ENCODE measurements around the gene CYP11A1.
"Not testable (repeated sequence)": the region's sequence is repeated elsewhere in the genome, so short reads cannot be mapped to it uniquely, and the experiment has no call there.

CYP11A1 gene

GRCh38 chr15:74356050-74356449 is 11.4 kb downstream of the CYP11A1 start:
- DNase-seq (ENCODE audit: extremely low read depth, low read depth) = not testable (repeated sequence)

DNA sequence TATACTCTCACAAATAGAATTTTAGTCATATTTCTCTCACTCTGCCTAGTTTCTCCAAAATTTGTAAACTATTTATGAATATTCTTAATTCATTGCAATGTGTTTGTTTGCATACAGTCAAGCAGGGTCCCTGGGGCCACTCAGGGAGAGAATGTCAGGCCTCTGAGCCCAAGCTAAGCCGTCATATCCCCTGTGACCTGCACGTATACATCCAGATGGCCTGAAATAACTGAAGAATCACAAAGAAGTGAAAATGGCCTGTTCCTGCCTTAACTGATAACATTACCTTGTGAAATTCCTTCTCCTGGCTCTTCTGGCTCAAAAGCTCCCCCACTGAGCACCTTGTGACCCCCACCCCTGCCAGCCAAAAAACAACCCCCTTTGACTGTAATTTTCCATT is 13.5 kb downstream of the CYP11A1 start:
- not testable (repeated sequence) for DNase-seq (ENCODE audit: extremely low read depth, low read depth)

GRCh38 chr15:74352393-74352910 is 15.0 kb downstream of the CYP11A1 start:
- TF ChIP-seq, protein P1, sequence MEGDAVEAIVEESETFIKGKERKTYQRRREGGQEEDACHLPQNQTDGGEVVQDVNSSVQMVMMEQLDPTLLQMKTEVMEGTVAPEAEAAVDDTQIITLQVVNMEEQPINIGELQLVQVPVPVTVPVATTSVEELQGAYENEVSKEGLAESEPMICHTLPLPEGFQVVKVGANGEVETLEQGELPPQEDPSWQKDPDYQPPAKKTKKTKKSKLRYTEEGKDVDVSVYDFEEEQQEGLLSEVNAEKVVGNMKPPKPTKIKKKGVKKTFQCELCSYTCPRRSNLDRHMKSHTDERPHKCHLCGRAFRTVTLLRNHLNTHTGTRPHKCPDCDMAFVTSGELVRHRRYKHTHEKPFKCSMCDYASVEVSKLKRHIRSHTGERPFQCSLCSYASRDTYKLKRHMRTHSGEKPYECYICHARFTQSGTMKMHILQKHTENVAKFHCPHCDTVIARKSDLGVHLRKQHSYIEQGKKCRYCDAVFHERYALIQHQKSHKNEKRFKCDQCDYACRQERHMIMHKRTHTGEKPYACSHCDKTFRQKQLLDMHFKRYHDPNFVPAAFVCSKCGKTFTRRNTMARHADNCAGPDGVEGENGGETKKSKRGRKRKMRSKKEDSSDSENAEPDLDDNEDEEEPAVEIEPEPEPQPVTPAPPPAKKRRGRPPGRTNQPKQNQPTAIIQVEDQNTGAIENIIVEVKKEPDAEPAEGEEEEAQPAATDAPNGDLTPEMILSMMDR (IDR thresholded peaks at IDR 0.05; ENCODE audit: low read depth, low read length) = no peak
- DNase-seq (ENCODE audit: extremely low read depth, low read depth) = no peak

- TF ChIP-seq, protein P1 (IDR thresholded peaks at IDR 0.05; ENCODE audit: low read depth, low read length) = no peak
- DNase-seq (ENCODE audit: extremely low read depth, low read depth) = no peak
Observed at GRCh38 chr15:74351670-74352069, 15.8 kb downstream of the CYP11A1 start.

DNA sequence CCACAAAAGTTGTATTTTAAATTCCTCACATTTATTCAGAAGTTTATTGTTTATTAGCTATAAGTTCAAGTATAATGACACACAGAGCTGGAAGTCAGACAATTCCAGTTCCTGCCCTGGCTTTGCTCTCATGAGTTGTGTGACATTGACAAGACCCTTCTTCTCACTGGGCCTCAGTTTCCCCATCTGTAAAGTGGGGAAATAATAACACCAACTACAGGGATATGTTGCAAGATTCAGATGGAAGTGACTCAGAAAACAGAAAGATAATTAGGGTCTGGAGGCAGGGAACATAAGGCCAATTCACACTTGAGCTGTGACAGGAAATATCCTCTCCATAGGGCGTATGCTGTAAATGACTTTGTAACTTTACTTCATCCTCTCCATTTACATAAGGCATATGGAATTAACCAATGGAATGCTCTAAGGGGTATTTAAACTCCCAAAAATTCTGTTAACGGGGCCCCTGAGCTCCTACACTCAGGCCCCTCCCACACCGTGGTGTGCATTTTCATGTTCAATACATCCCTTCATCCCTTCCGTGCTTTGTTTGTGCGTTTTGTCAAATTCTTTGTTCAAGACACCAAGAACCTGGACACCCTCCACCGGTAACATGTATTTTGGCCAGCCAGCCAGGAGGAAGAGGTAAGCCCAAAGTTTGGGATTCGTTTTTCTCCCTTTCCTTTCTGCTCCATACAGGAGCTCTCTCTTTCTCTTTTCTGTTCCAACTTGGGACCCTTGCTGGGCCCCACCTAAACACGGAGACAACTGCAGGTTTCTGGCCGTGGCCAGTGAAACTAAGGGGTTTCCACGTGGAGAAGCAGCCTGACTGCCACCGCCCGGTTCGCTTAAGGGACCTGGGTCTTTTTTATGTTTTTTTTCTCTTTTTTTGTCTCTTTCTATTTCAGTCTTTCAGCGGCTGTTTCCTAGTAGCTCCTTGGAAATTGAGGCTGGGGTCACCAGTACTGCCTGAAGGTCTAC is 16.9 kb downstream of the CYP11A1 start:
- DNase-seq (ENCODE audit: extremely low read depth, low read depth) = no peak
- TF ChIP-seq, protein P1 (IDR thresholded peaks at IDR 0.05; ENCODE audit: low read depth, low read length) = no peak

DNA sequence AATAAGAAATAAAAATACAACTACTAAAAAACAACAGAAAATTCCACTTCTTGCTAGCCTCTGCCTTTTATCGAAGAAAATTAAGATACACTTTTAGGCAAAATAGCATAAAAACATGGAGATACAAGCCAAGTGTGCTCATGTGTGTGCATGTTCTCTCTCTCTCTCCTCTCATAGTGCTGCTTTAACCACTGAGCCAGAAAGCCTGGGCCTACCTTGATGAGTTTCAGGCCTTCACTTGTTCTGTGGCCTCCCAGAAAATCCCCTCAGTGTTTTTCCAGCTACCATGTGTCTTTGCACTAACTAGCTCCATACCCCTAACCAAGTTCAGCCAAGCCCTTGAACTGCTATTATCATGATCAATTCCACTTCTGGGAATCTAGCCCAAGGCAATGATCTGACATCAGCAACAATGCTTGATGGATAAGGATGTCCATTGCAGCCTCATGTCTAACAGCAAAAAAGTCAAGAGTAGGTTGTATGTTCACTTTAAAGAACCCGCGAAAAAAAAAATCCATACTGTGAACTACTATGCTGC is 18.1 kb downstream of the CYP11A1 start:
- no peak for DNase-seq (ENCODE audit: extremely low read depth, low read depth)
- TF ChIP-seq, protein P1 (IDR thresholded peaks at IDR 0.05; ENCODE audit: low read depth, low read length) = no peak

DNA sequence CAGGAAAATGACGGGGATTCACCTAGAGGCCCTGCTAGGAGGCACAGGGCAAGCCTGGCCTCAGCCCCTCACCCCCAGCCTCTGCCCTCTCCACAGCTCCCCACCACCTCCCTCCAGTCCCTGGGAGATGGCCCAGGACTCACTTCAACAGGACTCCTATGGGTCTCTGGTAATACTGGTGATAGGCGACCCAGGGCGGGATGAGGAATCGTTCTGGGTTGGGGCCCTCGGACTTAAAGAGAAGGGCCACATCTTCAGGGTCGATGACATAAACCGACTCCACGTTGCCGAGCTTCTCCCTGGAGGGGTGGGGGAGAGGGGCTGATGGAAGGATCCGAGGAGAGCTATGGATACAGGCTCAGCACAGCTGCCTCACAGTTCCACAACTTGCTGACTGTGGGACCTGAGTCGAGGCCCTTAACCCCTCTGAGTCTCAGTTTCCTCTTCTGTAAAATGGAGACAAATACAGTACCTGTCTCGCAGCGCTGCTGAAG is 19.6 kb downstream of the CYP11A1 start:
- TF ChIP-seq, protein P1 (IDR thresholded peaks at IDR 0.05; ENCODE audit: low read depth, low read length) = no peak
- DNase-seq (ENCODE audit: extremely low read depth, low read depth) = no peak

GRCh38 chr15:74345051-74345450 is 22.4 kb downstream of the CYP11A1 start:
- TF ChIP-seq, protein P1 (IDR thresholded peaks at IDR 0.05; ENCODE audit: low read depth, low read length) = no peak

More at GRCh38 chr15:74345051-74345450, 22.4 kb downstream of the CYP11A1 start:
- DNase-seq (ENCODE audit: extremely low read depth, low read depth) = no peak

Data from AG09319 (cell line).